ENCODE measurements around the gene DMRT3.
"Not testable (repeated sequence)": the region's sequence is repeated elsewhere in the genome, so short reads cannot be mapped to it uniquely, and the experiment has no call there.

DMRT3 gene

GRCh38 chr9:971901-972500 lies 4.5 kb upstream of the DMRT3 start:
- DNase-seq = no peak

GRCh38 chr9:972501-973294 lies 3.8 kb upstream of the DMRT3 start:
- no peak for DNase-seq

- DNase-seq = no peak
Measured at GRCh38 chr9:973295-973834, 3.1 kb upstream of the DMRT3 start.

GRCh38 chr9:974031-974995 lies 2.1 kb upstream of the DMRT3 start:
- DNase-seq = no peak

- DNase-seq = no peak
Measured at GRCh38 chr9:974996-975739, 1.3 kb upstream of the DMRT3 start.

GRCh38 chr9:975740-976257 lies 656 bp upstream of the DMRT3 start:
- no peak for DNase-seq

GRCh38 chr9:976943-977837 lies 735 bp downstream of the DMRT3 start:
- no peak for DNase-seq

GRCh38 chr9:977838-978830 lies 1.7 kb downstream of the DMRT3 start:
- DNase-seq = no peak

GRCh38 chr9:979983-980382 lies 3.5 kb downstream of the DMRT3 start:
- no peak for DNase-seq

- no peak for DNase-seq
Measured at GRCh38 chr9:980640-981039, 4.2 kb downstream of the DMRT3 start.

- no peak for DNase-seq
Measured at GRCh38 chr9:981491-981898, 5.0 kb downstream of the DMRT3 start.

- no peak for DNase-seq
Measured at GRCh38 chr9:982394-983230, 6.2 kb downstream of the DMRT3 start.

GRCh38 chr9:994005-994404 lies 17.6 kb downstream of the DMRT3 start:
- DNase-seq = no peak

- DNase-seq = no peak
Measured at GRCh38 chr9:995192-995591, 18.7 kb downstream of the DMRT3 start.

- DNase-seq = no peak
Measured at GRCh38 chr9:995781-996180, 19.3 kb downstream of the DMRT3 start.

GRCh38 chr9:998299-999110 lies 22.1 kb downstream of the DMRT3 start:
- not testable (repeated sequence) for DNase-seq

GRCh38 chr9:1001838-1002237 lies 25.4 kb downstream of the DMRT3 start:
- DNase-seq = no peak

- DNase-seq = no peak
Measured at GRCh38 chr9:1002678-1003077, 26.2 kb downstream of the DMRT3 start.

Data from cerebellar nuclear complex (tissue), 1 donor.